Stomach (tissue), 9 donors: Measurements from ENCODE around the gene POU3F2. TPM values are rescaled to one million over a fixed set of nuclear protein-coding genes. Genes with fewer than 3 reads are reported as not detected.

Experiments used
- DNase-seq, 2 donors: peaks; one replicate each; pipeline versions ENCODE4 v3.0.0 to v3.0.0-alpha.2; 2013 to 2019
- H3K27ac ChIP-seq, 5 donors: fragments of 200-600 bp in 4 of 5; sonication (generic) in 4 of 5; one replicate each; pipeline ENCODE4 v1.5.1; 2013 to 2019; ENCODE audit warnings: mild to moderate bottlenecking in 1 of 5, moderate library complexity in 1 of 5
- H3K27me3 ChIP-seq, 3 donors: fragments of 200-600 bp; sonication (generic); one replicate each; pipeline ENCODE4 v1.5.1; 2017 to 2019; ENCODE audit warnings: mixed run types in 1 of 3
- H3K36me3 ChIP-seq, 4 donors: fragments of 200-600 bp; sonication (generic); 1 replicate in 3 of 4; 2 replicates in 1 of 4; pipeline ENCODE4 v1.5.1; 2016 to 2019
- H3K4me1 ChIP-seq, 4 donors: fragments of 200-600 bp; sonication (generic); one replicate each; pipeline ENCODE4 v1.5.1; 2016 to 2019
- H3K4me3 ChIP-seq, 4 donors: fragments of 200-600 bp; sonication (generic) in 3 of 4; one replicate each; pipeline ENCODE4 v1.5.1; 2016 to 2019; ENCODE audit warnings: mild to moderate bottlenecking in 1 of 4
- H3K9me3 ChIP-seq, 4 donors: fragments of 200-600 bp; sonication (generic); one replicate each; pipeline ENCODE4 v1.5.1; 2016 to 2019
- CTCF ChIP-seq, 7 experiments: fragments of 450-650 bp in 4 of 7; fragments of 200-600 bp in 3 of 7; sonication (generic) in 3 of 7; IDR thresholded peaks; one replicate each; pipeline ENCODE4 v1.5.1; 2016 to 2019; ENCODE audit warnings: antibody characterized with exemption in 7 of 7, control low read depth in 2 of 7, mild to moderate bottlenecking in 1 of 7
- EP300 ChIP-seq: sonication (generic); formaldehyde crosslinking; IDR thresholded peaks from one replicate; pipeline ENCODE4 v1.6.1; 2017; ENCODE audit warnings: antibody characterized with exemption
- POLR2A ChIP-seq, 4 donors: fragments of 450-650 bp; IDR thresholded peaks; one replicate each; pipeline ENCODE4 v1.6.1; 2016; ENCODE audit warnings: antibody characterized with exemption in 4 of 4, control low read depth in 2 of 4, mild to moderate bottlenecking in 1 of 4, moderate library complexity in 1 of 4
- POLR2AphosphoS5 ChIP-seq, 3 donors: sonication (generic); formaldehyde crosslinking; IDR thresholded peaks; one replicate each; pipeline ENCODE4 v1.6.1; 2016; ENCODE audit warnings: antibody characterized with exemption in 3 of 3
- WGBS, 5 donors: extraction: QIAGEN DNeasy Blood & Tissue Kit in 3 of 5; methylation state at CpG; one replicate each; pipeline versions ENCODE4 v1.1.5 to v1.1.7; 2013 to 2018; 5-methylcytosine and 5-hydroxymethylcytosine counted together
- intact Hi-C: fragments of 100-400 bp; cut with DNase I; formaldehyde crosslinking; loops from one replicate; pipeline ENCODE4 v1.15.1; 2023; ENCODE audit warnings: low total_unique reads
- polyA plus RNA-seq, 3 donors: library from polyadenylated mRNA; stranded (reverse); fragments of 200-250 nt; gene quantifications; one replicate each; pipeline ENCODE4 v1.2.3, GENCODE V29; 2013
- total RNA-seq, 5 donors: library from RNA; depleted of rRNA; stranded (reverse); fragments of >200 nt; gene quantifications; one replicate each; pipeline versions ENCODE4 v1.1.0 to v1.2.3, GENCODE V29; 2014 to 2016
- donor health status: healthy with polysubstance abuse.
- donor health status: Bipolar disorder and iron deficiency.
- donor health status: healthy.

Gene POU3F2
- total and polyA plus RNA-seq, 8 donors = under 0.01 TPM; not detected in 7

- 11 to 14% (median 12%) methylated on average over 26 to 44 of the region's 44 CpGs for WGBS, 5 donors
- Histone ChIP-seq H3K36me3 (no peaks in the 10 kb centered on the region), H3K4me1 (peaks cover 18 to 44% (median 31%) of the 10 kb centered on the region in 4 donors), H3K4me3 (no peak overlapping the region), H3K9me3 (no peaks in the 10 kb centered on the region), H3K27me3 (peaks cover 34 to 100% (median 97%) of the 10 kb centered on the region in 3 donors), H3K27ac (no peak overlapping the region)
- DNase-seq = no peak
- TF ChIP-seq POLR2A (IDR thresholded peaks at IDR 0.05) (no peak), CTCF (IDR thresholded peaks at IDR 0.05) (no peak), EP300 (no peak), POLR2AphosphoS5 (IDR thresholded peaks at IDR 0.05) (no peak)
- intact Hi-C loops = loop anchor here (10.0 kb wide), 1 partner anchor 1348 kb away; no protein-coding TSS in a partner anchor
Measured at GRCh38 chr6:98842342-98843180, 8.2 kb downstream of the POU3F2 start.

GRCh38 chr6:98843271-98844243, 9.2 kb downstream of the POU3F2 start:
- intact Hi-C loops = loop anchor here (10.0 kb wide), 1 partner anchor 1349 kb away; no protein-coding TSS in a partner anchor
- H3K4me1 ChIP-seq = peaks cover 25 to 54% (median 41%) of the 10 kb centered on the region in 4 donors
- no peaks in the 10 kb centered on the region for H3K36me3 ChIP-seq
- peaks cover 34 to 100% (median 97%) of the 10 kb centered on the region in 3 donors for H3K27me3 ChIP-seq
- no peaks in the 10 kb centered on the region for H3K9me3 ChIP-seq
- no peak overlapping the region for H3K27ac ChIP-seq
- H3K4me3 ChIP-seq = no peak overlapping the region
- TF ChIP-seq POLR2A (IDR thresholded peaks at IDR 0.05) (no peak), EP300 (no peak), CTCF (IDR thresholded peaks at IDR 0.05) (no peak), POLR2AphosphoS5 (IDR thresholded peaks at IDR 0.05) (no peak)
- no peak for DNase-seq
- 7 to 24% (median 8%) methylated on average over 15 to 53 of the region's 53 CpGs for WGBS, 5 donors

DNA sequence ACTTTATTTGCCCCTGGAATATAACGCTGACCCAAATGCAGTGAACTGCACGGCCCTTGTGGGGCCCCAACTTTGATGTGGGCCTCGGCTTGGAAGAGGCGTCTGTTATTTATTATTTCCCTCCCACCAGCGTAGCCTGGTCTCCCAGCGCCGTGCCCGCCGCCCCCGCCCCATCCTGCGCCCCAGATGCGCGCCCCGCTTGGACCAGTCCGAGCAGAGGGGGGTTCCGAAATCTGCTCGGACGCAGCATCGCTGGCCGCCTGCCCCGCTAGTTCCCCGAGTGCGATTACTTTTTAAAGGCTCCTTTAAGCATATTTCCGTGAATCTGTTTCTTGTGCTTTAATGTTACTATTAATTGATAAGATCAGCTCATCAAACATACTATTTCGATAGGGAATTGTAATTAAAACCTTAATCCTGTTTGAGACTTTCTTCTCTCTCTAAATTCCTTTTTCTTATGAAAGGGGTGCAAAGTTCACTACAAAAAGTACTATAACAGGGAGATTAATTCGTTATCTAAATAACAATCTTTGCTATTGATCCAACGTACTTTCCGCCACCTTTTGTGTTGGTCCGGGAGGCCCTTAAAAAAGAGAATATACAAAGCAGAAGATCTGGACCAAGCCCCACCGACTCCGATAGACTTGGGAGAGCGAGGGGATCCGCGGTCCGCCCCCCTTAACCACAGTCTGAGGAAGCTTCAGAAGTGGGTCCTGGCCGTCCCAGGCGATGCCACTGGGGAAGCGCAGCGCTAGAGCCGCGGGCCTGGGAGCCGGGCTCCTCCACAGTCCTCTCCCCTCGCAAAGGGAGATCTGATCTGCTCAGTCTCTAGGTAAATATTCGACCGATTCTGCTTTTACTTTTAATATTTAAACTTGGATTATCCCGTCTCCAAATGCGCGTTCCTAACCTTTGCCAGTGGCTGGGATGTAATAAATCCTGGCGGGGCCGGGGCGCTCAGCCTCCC, 10.2 kb downstream of the POU3F2 start:
- no peak for DNase-seq
- WGBS, 5 donors = 5 to 9% (median 7%) methylated on average over 48 to 51 of the region's 51 CpGs
- intact Hi-C loops = loop anchor here (10.0 kb wide), 1 partner anchor 1350 kb away; no protein-coding TSS in a partner anchor

More for the DNA sequence above, 10.2 kb downstream of the POU3F2 start:
- Histone ChIP-seq H3K27ac (no peak overlapping the region), H3K27me3 (peaks cover 34 to 100% (median 95%) of the 10 kb centered on the region in 3 donors), H3K4me1 (peaks cover 25 to 56% (median 41%) of the 10 kb centered on the region in 4 donors), H3K9me3 (no peaks in the 10 kb centered on the region), H3K4me3 (peak overlapping the region; percentile 14 to 52 (median 32)), H3K36me3 (no peaks in the 10 kb centered on the region)
- no peak for TF ChIP-seq POLR2AphosphoS5 (IDR thresholded peaks at IDR 0.05)
- TF ChIP-seq EP300 = no peak
- TF ChIP-seq CTCF (IDR thresholded peaks at IDR 0.05) = no peak
- TF ChIP-seq POLR2A (IDR thresholded peaks at IDR 0.05) = no peak
